AG09309 (cell line): ENCODE results near the gene TAPT1.

Experiments
- DNase-seq: peaks from one replicate; pipeline ENCODE4 v3.0.0-alpha.2; 2010; ENCODE audit warnings: low read depth
- H3K4me3 ChIP-seq: 2 replicates; pipeline ENCODE4 v1.5.1; 2011; ENCODE audit warnings: mild to moderate bottlenecking, low read depth, low read length, moderate library complexity; ENCODE audit not compliant: control insufficient read depth
- TF ChIP-seq, protein P1 (sequence below): IDR thresholded peaks from 2 replicates; pipeline ENCODE4 v1.5.1; 2011; ENCODE audit warnings: mild to moderate bottlenecking, low read depth, low read length, inconsistent platforms; ENCODE audit not compliant: insufficient read depth, control insufficient read depth; ENCODE audit errors: missing control alignments

Gene TAPT1

DNA sequence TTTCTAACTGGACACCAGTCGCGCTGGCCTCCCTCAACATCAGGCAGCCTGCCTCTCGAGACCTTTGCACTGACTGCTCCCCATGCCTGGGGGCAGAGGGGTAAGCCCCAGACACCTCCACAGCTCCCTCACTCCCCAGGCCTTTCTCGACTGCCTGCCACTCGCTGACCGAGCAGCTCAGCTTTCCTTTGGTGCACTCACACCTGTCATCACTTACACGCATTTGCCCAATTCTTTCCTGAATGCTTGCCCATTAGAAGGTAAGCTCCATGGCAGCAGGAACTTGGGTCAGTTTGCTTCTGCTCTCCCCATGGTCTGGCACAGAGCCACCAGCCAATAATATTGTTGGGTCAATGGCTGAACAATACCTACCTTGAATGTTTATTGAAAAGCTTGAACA, 110.3 kb downstream of the TAPT1 start:
- no peak for DNase-seq
- TF ChIP-seq, protein P1, sequence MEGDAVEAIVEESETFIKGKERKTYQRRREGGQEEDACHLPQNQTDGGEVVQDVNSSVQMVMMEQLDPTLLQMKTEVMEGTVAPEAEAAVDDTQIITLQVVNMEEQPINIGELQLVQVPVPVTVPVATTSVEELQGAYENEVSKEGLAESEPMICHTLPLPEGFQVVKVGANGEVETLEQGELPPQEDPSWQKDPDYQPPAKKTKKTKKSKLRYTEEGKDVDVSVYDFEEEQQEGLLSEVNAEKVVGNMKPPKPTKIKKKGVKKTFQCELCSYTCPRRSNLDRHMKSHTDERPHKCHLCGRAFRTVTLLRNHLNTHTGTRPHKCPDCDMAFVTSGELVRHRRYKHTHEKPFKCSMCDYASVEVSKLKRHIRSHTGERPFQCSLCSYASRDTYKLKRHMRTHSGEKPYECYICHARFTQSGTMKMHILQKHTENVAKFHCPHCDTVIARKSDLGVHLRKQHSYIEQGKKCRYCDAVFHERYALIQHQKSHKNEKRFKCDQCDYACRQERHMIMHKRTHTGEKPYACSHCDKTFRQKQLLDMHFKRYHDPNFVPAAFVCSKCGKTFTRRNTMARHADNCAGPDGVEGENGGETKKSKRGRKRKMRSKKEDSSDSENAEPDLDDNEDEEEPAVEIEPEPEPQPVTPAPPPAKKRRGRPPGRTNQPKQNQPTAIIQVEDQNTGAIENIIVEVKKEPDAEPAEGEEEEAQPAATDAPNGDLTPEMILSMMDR: no peak
- H3K4me3 ChIP-seq: no peak overlapping the region

DNA sequence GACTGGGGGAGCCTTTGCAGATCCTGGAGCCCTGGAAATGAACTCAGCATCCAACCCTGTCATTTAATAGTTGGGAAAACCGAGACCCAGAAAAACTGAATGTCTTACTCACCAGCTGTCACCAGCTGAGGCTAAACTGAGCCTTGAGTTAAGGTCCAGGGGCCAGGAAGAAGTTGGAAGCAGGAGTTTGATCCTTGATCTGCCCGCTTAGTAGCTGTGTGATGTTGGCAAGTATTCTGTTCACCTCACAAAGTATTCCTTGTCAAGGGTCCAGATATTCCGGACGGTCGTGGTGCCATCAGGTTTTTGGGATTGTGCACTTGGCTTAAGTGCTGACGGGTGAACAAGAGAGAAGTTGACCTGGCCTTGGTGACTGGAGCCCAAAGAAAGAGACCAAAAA, 111.7 kb downstream of the TAPT1 start:
- TF ChIP-seq, protein P1: no peak

DNA sequence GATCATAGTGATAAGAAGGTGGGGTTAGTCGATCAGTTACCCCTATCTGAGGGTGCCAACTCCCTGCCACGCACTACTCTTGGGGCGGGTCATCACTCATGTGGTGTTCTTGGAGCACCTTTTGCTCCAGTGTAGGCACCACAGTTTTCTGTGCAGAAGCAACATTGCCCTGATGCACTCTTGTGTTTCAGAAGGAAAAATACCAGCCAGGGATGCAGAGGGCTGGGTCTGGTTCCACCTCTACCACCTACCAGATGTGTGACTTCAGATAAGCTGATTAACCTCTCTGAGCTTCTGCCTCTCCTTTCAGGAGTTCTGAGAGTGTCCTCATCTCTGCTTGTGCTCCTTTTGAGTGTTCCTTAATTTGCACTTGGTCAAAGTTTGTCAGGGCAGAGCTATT, 112.5 kb downstream of the TAPT1 start:
- no peak for DNase-seq
- TF ChIP-seq, protein P1: no peak
- no peak overlapping the region for H3K4me3 ChIP-seq

More for the DNA sequence above, 111.7 kb downstream of the TAPT1 start:
- no peak for DNase-seq
- no peak overlapping the region for H3K4me3 ChIP-seq

DNA sequence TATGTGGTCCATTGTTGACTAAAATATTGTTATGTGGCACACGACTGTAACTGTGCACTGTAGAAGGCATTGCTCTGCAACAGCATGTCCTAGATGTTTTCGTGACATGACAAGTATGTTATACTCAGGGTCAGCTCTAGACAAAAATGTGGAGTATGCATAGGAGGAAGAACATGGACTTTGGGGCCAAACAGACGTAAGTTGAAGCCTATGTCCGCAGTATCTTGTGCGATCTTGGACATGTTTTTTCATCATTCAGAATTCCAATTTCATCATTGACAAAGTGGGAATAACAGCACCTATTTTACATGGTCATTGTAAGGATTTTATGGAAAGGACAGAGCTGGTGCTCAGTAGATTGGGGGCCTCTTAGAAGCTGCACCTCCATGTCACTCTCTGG, 114.7 kb downstream of the TAPT1 start:
- DNase-seq: no peak
- no peak overlapping the region for H3K4me3 ChIP-seq
- TF ChIP-seq, protein P1: no peak

DNA sequence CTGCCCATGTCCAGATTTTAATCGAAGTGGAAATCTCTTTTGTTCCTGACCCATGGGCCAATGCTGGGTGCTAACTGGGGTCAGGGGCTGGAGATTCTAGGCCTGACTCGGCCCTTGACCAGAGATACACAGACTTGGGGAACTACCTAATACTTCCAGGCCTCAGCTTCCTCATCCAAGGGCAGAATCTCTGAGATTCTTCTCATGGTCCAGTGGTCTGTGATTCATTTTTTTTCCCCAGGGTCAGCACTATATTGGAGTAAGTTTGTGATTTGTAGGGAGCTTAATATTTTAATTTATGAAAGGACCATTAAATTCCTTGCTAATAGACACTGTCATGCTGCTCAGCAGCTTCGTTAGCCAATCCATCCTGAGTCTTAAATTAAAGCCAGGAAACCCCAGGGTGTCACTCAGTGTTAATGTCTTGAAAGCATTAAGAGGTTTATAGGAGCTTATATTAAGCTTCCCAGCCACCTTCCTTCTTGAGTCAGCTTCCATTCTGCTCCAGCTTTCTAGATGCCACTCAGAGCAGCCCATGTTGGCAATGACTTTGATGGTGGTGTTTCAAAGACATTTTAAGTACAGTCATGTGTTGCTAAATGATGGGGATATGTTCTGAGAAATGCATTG, 115.5 kb downstream of the TAPT1 start:
- H3K4me3 ChIP-seq: no peak overlapping the region
- TF ChIP-seq, protein P1: no peak
- DNase-seq: no peak
